NCI-H1930 (cell line): ENCODE measurements around the gene SMIM23.

Source experiments
- DNase-seq, 2 experiments: peaks; one replicate each; lab custom pipeline; 2025; lab: John Stamatoyannopoulos, UW

The SMIM23 gene

GRCh38 chr5:171816666-171817065 is 31.0 kb downstream of the SMIM23 start:
- no peak for DNase-seq

- DNase-seq, result no peak
Observed at GRCh38 chr5:171820561-171820960, 34.9 kb downstream of the SMIM23 start.

GRCh38 chr5:171821286-171821685 is 35.7 kb downstream of the SMIM23 start:
- no peak for DNase-seq

- no peak for DNase-seq
Observed at GRCh38 chr5:171823269-171823668, 37.7 kb downstream of the SMIM23 start.

GRCh38 chr5:171825051-171825450 is 39.4 kb downstream of the SMIM23 start:
- DNase-seq, result no peak

GRCh38 chr5:171826132-171826531 is 40.5 kb downstream of the SMIM23 start:
- no peak for DNase-seq

GRCh38 chr5:171827162-171827561 is 41.5 kb downstream of the SMIM23 start:
- DNase-seq, result no peak

GRCh38 chr5:171830686-171831085 is 45.1 kb downstream of the SMIM23 start:
- no peak for DNase-seq

- DNase-seq, result no peak
Observed at GRCh38 chr5:171832775-171833174, 47.2 kb downstream of the SMIM23 start.

GRCh38 chr5:171834461-171834860 is 48.8 kb downstream of the SMIM23 start:
- no peak for DNase-seq

- DNase-seq, result no peak
Observed at GRCh38 chr5:171835066-171835465, 49.4 kb downstream of the SMIM23 start.

GRCh38 chr5:171837522-171837921 is 51.9 kb downstream of the SMIM23 start:
- no peak for DNase-seq

GRCh38 chr5:171838066-171838465 is 52.4 kb downstream of the SMIM23 start:
- no peak for DNase-seq

GRCh38 chr5:171839112-171839511 is 53.5 kb downstream of the SMIM23 start:
- no peak for DNase-seq

- DNase-seq, result peak in 1 of 2 experiments; percentile 3
Observed at GRCh38 chr5:171840066-171840465, 54.4 kb downstream of the SMIM23 start.
